HEK293 (cell line): ENCODE data around the gene ETV3.

Source experiments
- CTCF ChIA-PET: fragments of 350-600 bp; formaldehyde crosslinking; extraction: SDS; loops from one replicate; lab custom pipeline; 2021; ENCODE audit warnings: antibody characterized with exemption; lab: Yijun Ruan, JAX
- POLR2A ChIA-PET: fragments of 300-600 bp; formaldehyde crosslinking; extraction: SDS; loops from one replicate; lab custom pipeline; 2020; ENCODE audit warnings: antibody characterized with exemption, inconsistent platforms; lab: Yijun Ruan, JAX
- H3K27ac ChIP-seq: fragments of 200-500 bp; sonication (Bioruptor generic); 2 replicates; pipeline ENCODE4 v1.5.1; 2014; ENCODE audit warnings: low read depth, low read length, control low read depth, inconsistent platforms; ENCODE audit errors: extremely low read depth
- H3K36me3 ChIP-seq, 2 experiments: fragments of 200-500 bp in 1 of 2; sonication (Bioruptor generic) in 1 of 2; 1 replicate in 1 of 2; 2 replicates in 1 of 2; pipeline ENCODE4 v1.5.1; 2014 to 2017; ENCODE audit warnings: inconsistent platforms in 2 of 2, low read length in 2 of 2; ENCODE audit not compliant: control insufficient read depth in 2 of 2, insufficient read depth in 1 of 2
- H3K4me1 ChIP-seq: fragments of 200-500 bp; sonication (Bioruptor generic); 2 replicates; pipeline ENCODE4 v1.5.1; 2014; ENCODE audit warnings: mild to moderate bottlenecking, low read length, inconsistent platforms; ENCODE audit not compliant: control insufficient read depth, insufficient read depth
- H3K4me3 ChIP-seq: 2 replicates; pipeline ENCODE4 v1.5.1; 2011; ENCODE audit warnings: low read depth, mild to moderate bottlenecking, control low read depth, low read length, moderate library complexity
- H3K9me3 ChIP-seq: fragments of 200-500 bp; sonication (Bioruptor generic); 2 replicates; pipeline ENCODE4 v1.5.1; 2014; ENCODE audit warnings: low read depth, low read length, inconsistent platforms; ENCODE audit not compliant: control insufficient read depth, insufficient read depth
- BCL11B ChIP-seq: fragments of 450-650 bp; formaldehyde crosslinking; IDR thresholded peaks from 2 replicates; pipeline ENCODE4 v1.5.1; 2016; ENCODE audit warnings: low read depth, missing biosample characterization, missing genetic modification characterization
- HOXC10 ChIP-seq: sonication (generic); formaldehyde crosslinking; IDR thresholded peaks from 2 replicates; pipeline ENCODE4 v1.8.1; 2023; ENCODE audit warnings: mild to moderate bottlenecking, missing genetic modification reagents
- KLF8 ChIP-seq: fragments of 450-650 bp; formaldehyde crosslinking; IDR thresholded peaks from 2 replicates; pipeline ENCODE4 v1.5.1; 2016; ENCODE audit warnings: missing biosample characterization, missing genetic modification characterization
- TCF7L2 ChIP-seq: IDR thresholded peaks from 2 replicates; pipeline ENCODE4 v1.6.1; 2011; ENCODE audit warnings: low read depth, mild to moderate bottlenecking, inconsistent platforms, low read length, moderate library complexity, borderline replicate concordance
- YY2 ChIP-seq: fragments of 450-650 bp; formaldehyde crosslinking; IDR thresholded peaks from 2 replicates; pipeline ENCODE4 v1.5.1; 2016; ENCODE audit warnings: missing biosample characterization, missing genetic modification characterization
- ZFP3 ChIP-seq: fragments of 450-650 bp; formaldehyde crosslinking; IDR thresholded peaks from 2 replicates; pipeline ENCODE4 v1.5.1; 2016; ENCODE audit warnings: low read depth, missing biosample characterization, missing genetic modification characterization
- ZNF146 ChIP-seq: fragments of 450-650 bp; formaldehyde crosslinking; IDR thresholded peaks from 2 replicates; pipeline ENCODE4 v1.5.1; 2016; ENCODE audit warnings: missing biosample characterization, missing genetic modification characterization
- ZNF202 ChIP-seq: fragments of 450-650 bp; formaldehyde crosslinking; IDR thresholded peaks from 2 replicates; pipeline ENCODE4 v1.5.1; 2016; ENCODE audit warnings: missing biosample characterization, missing genetic modification characterization, borderline replicate concordance
- ZNF24 ChIP-seq: fragments of 450-650 bp; formaldehyde crosslinking; IDR thresholded peaks from 2 replicates; pipeline ENCODE4 v1.5.1; 2016; ENCODE audit warnings: missing biosample characterization, missing genetic modification characterization
- ZNF335 ChIP-seq: fragments of 450-650 bp; formaldehyde crosslinking; conservative IDR thresholded peaks from 2 replicates; pipeline ENCODE4 v1.5.1; 2016; ENCODE audit warnings: missing biosample characterization, missing genetic modification characterization
- ZNF341 ChIP-seq: fragments of 450-650 bp; formaldehyde crosslinking; IDR thresholded peaks from 2 replicates; pipeline ENCODE4; 2016; ENCODE audit warnings: low read depth, missing biosample characterization, missing genetic modification characterization
- ZNF433 ChIP-seq: fragments of 450-650 bp; formaldehyde crosslinking; IDR thresholded peaks from 2 replicates; pipeline ENCODE4 v1.5.1; 2016; ENCODE audit warnings: missing biosample characterization, missing genetic modification characterization, low read depth
- ZNF514 ChIP-seq: fragments of 450-650 bp; formaldehyde crosslinking; IDR thresholded peaks from 2 replicates; pipeline ENCODE4 v1.5.1; 2016; ENCODE audit warnings: missing biosample characterization, missing genetic modification characterization
- ZNF544 ChIP-seq: fragments of 450-650 bp; formaldehyde crosslinking; IDR thresholded peaks from 2 replicates; pipeline ENCODE4 v1.5.0; 2017; ENCODE audit warnings: missing biosample characterization, missing genetic modification characterization
- ZNF610 ChIP-seq: fragments of 450-650 bp; formaldehyde crosslinking; IDR thresholded peaks from 2 replicates; pipeline ENCODE4 v1.5.1; 2016; ENCODE audit warnings: missing biosample characterization, missing genetic modification characterization, borderline replicate concordance
- ZNF791 ChIP-seq: fragments of 450-650 bp; formaldehyde crosslinking; IDR thresholded peaks from 2 replicates; pipeline ENCODE4 v1.5.1; 2016; ENCODE audit warnings: missing biosample characterization, missing genetic modification characterization
- TF ChIP-seq, protein P1 (sequence below): fragments of 450-650 bp; formaldehyde crosslinking; IDR thresholded peaks from 2 replicates; pipeline ENCODE4 v1.5.1; 2017; ENCODE audit warnings: missing biosample characterization, missing genetic modification characterization
- TF ChIP-seq, protein P2 (sequence below): fragments of 450-650 bp; formaldehyde crosslinking; IDR thresholded peaks from 2 replicates; pipeline ENCODE4 v1.5.1; 2017; ENCODE audit warnings: missing biosample characterization, missing genetic modification characterization
- TF ChIP-seq, protein P3 (sequence below): fragments of 450-650 bp; formaldehyde crosslinking; IDR thresholded peaks from 2 replicates; pipeline ENCODE4 v1.5.1; 2016; ENCODE audit warnings: missing biosample characterization, missing genetic modification characterization, borderline replicate concordance
- TF ChIP-seq, protein P4 (sequence below): fragments of 450-650 bp; formaldehyde crosslinking; IDR thresholded peaks from 2 replicates; pipeline ENCODE4 v1.5.1; 2016; ENCODE audit warnings: missing biosample characterization, missing genetic modification characterization, borderline replicate concordance

Gene ETV3

DNA sequence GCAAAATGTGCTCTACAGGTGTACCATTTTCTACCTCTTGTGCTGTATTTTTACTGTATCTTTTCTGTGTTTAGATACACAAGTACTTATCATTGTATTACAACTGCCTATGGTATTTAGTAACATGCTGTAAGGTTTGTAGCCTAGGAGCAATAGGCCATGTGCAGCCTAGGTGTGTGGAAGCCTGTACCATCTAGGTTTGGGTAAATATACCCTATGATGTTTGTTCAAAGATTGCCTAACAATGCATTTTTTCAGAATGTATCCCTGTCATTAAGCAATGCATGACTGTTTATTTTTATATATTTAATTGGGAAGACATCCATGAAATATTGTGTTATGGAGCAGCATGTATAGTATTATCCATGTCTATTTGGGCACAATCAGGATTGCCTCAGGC is 49.6 kb downstream of the ETV3 start:
- CTCF ChIA-PET, result interaction anchor here (0.6 to 7.7 kb wide), 12 partner anchors 7 to 285 kb away, joined by 3 to 288 read pairs (median 5); no protein-coding TSS in a partner anchor
- H3K4me1 ChIP-seq, result no peaks in the 10 kb centered on the region
- TF ChIP-seq ZNF146 (tag by site-specific recombination) (no peak), KLF8 (no peak), HOXC10 (CRISPR knock-in tag) (no peak), ZNF610 (tag by site-specific recombination) (no peak), ZNF544 (tag by site-specific recombination) (no peak), ZNF335 (tag by site-specific recombination) (no peak), ZNF514 (tag by site-specific recombination) (no peak), ZNF24 (tag by site-specific recombination) (no peak), ZNF341 (tag by site-specific recombination) (no peak), ZNF791 (no peak), ZNF202 (tag by site-specific recombination) (no peak), TCF7L2 (no peak), YY2 (tag by site-specific recombination) (no peak), BCL11B (tag by site-specific recombination) (no peak), ZNF433 (tag by site-specific recombination) (no peak), ZFP3 (no peak)
- TF ChIP-seq, protein P1, sequence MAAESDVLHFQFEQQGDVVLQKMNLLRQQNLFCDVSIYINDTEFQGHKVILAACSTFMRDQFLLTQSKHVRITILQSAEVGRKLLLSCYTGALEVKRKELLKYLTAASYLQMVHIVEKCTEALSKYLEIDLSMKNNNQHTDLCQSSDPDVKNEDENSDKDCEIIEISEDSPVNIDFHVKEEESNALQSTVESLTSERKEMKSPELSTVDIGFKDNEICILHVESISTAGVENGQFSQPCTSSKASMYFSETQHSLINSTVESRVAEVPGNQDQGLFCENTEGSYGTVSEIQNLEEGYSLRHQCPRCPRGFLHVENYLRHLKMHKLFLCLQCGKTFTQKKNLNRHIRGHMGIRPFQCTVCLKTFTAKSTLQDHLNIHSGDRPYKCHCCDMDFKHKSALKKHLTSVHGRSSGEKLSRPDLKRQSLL, result no peak
- TF ChIP-seq, protein P2, sequence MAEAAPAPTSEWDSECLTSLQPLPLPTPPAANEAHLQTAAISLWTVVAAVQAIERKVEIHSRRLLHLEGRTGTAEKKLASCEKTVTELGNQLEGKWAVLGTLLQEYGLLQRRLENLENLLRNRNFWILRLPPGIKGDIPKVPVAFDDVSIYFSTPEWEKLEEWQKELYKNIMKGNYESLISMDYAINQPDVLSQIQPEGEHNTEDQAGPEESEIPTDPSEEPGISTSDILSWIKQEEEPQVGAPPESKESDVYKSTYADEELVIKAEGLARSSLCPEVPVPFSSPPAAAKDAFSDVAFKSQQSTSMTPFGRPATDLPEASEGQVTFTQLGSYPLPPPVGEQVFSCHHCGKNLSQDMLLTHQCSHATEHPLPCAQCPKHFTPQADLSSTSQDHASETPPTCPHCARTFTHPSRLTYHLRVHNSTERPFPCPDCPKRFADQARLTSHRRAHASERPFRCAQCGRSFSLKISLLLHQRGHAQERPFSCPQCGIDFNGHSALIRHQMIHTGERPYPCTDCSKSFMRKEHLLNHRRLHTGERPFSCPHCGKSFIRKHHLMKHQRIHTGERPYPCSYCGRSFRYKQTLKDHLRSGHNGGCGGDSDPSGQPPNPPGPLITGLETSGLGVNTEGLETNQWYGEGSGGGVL (tag by site-specific recombination), result no peak
- TF ChIP-seq, protein P3, sequence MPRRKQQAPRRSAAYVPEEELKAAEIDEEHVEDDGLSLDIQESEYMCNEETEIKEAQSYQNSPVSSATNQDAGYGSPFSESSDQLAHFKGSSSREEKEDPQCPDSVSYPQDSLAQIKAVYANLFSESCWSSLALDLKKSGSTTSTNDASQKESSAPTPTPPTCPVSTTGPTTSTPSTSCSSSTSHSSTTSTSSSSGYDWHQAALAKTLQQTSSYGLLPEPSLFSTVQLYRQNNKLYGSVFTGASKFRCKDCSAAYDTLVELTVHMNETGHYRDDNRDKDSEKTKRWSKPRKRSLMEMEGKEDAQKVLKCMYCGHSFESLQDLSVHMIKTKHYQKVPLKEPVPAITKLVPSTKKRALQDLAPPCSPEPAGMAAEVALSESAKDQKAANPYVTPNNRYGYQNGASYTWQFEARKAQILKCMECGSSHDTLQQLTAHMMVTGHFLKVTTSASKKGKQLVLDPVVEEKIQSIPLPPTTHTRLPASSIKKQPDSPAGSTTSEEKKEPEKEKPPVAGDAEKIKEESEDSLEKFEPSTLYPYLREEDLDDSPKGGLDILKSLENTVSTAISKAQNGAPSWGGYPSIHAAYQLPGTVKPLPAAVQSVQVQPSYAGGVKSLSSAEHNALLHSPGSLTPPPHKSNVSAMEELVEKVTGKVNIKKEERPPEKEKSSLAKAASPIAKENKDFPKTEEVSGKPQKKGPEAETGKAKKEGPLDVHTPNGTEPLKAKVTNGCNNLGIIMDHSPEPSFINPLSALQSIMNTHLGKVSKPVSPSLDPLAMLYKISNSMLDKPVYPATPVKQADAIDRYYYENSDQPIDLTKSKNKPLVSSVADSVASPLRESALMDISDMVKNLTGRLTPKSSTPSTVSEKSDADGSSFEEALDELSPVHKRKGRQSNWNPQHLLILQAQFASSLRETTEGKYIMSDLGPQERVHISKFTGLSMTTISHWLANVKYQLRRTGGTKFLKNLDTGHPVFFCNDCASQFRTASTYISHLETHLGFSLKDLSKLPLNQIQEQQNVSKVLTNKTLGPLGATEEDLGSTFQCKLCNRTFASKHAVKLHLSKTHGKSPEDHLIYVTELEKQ (tag by site-specific recombination), result no peak
- TF ChIP-seq, protein P4, sequence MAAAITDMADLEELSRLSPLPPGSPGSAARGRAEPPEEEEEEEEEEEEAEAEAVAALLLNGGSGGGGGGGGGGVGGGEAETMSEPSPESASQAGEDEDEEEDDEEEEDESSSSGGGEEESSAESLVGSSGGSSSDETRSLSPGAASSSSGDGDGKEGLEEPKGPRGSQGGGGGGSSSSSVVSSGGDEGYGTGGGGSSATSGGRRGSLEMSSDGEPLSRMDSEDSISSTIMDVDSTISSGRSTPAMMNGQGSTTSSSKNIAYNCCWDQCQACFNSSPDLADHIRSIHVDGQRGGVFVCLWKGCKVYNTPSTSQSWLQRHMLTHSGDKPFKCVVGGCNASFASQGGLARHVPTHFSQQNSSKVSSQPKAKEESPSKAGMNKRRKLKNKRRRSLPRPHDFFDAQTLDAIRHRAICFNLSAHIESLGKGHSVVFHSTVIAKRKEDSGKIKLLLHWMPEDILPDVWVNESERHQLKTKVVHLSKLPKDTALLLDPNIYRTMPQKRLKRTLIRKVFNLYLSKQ (tag by site-specific recombination), result no peak
- TF ChIP-seq, all 188 proteins: peak for 0
- H3K36me3 ChIP-seq, result no peaks in the 10 kb centered on the region
- H3K27ac ChIP-seq, result no peak overlapping the region
- POLR2A ChIA-PET, result no interaction called here
- no peak overlapping the region for H3K4me3 ChIP-seq
- no peaks in the 10 kb centered on the region for H3K9me3 ChIP-seq
